GM12878 (cell line): ENCODE measurements around the gene ITLN1. TPM values are rescaled to one million over a fixed set of nuclear protein-coding genes. Genes with fewer than 3 reads are reported as not detected.

Source experiments
- ATAC-seq: fragments of 200-7000 bp; cut with Tn5 transposase; 3 replicates; pipeline ENCODE4 v1.9.1; 2020; ENCODE audit warnings: mild to moderate bottlenecking, moderate library complexity
- BruUV-seq: library from RNA; stranded (reverse); fragments of 400-500 nt; replicated peaks from 2 replicates; lab custom pipeline; 2021; lab: Mats Ljungman, UMichigan
- CTCF ChIA-PET: fragments of 300-600 bp; sonication (Branson Sonifier 250); formaldehyde crosslinking; extraction: SDS; loops from one replicate; lab custom pipeline; 2021; ENCODE audit warnings: inconsistent platforms; lab: Yijun Ruan, JAX
- POLR2A ChIA-PET: fragments of 350-600 bp; formaldehyde crosslinking; extraction: SDS; loops from one replicate; lab custom pipeline; 2021; ENCODE audit warnings: inconsistent platforms; lab: Charles Lee
- RAD21 ChIA-PET: fragments of 300-600 bp; sonication (Branson Sonifier 250); formaldehyde crosslinking; loops from one replicate; lab custom pipeline; 2023; ENCODE audit warnings: antibody characterized with exemption; ENCODE audit not compliant: unreplicated experiment; lab: Charles Lee
- SMC1A ChIA-PET: fragments of 300-600 bp; sonication (Branson Sonifier 250); formaldehyde crosslinking; loops from one replicate; lab custom pipeline; 2023; ENCODE audit not compliant: unreplicated experiment, uncharacterized antibody; lab: Charles Lee
- DNase-seq: peaks from one replicate; pipeline ENCODE4 v3.0.0-alpha.2; 2011; ENCODE audit warnings: low read depth, low spot score
- FAIRE-seq: peaks from 3 replicates; lab custom pipeline; 2011; peaks lifted over from hg19 to GRCh38; lab: Jason Lieb, UNC
- H2AFZ ChIP-seq: 2 replicates; pipeline ENCODE4 v1.6.0; 2011; ENCODE audit warnings: low read depth, low read length, control low read depth; ENCODE audit not compliant: control insufficient read depth
- H3K27ac ChIP-seq: 2 replicates; pipeline ENCODE4 v1.5.1; 2011; ENCODE audit warnings: control low read depth; ENCODE audit not compliant: control insufficient read depth, insufficient read depth
- H3K27me3 ChIP-seq, 2 experiments: replicated peaks in 1 of 2; 2 replicates each; pipeline versions ENCODE4 v1.6.0 to v1.6.1; 2011; ENCODE audit warnings: low read length in 1 of 2; ENCODE audit not compliant: control insufficient read depth in 2 of 2, insufficient read depth in 2 of 2
- H3K36me3 ChIP-seq, 2 experiments: 2 replicates each; pipeline ENCODE4 v1.5.1; 2011; ENCODE audit warnings: low read length in 1 of 2; ENCODE audit not compliant: control insufficient read depth in 2 of 2, insufficient read depth in 2 of 2
- H3K4me1 ChIP-seq: 2 replicates; pipeline ENCODE4 v1.6.1; 2011; ENCODE audit warnings: mild to moderate bottlenecking, low read length, moderate library complexity, mixed read lengths; ENCODE audit not compliant: control insufficient read depth, insufficient read depth
- H3K4me2 ChIP-seq: 2 replicates; pipeline ENCODE4 v1.6.0; 2011; ENCODE audit warnings: control low read depth; ENCODE audit not compliant: control insufficient read depth, insufficient read depth
- H3K4me3 ChIP-seq: fragments of 200-600 bp; sonication (generic); 2 replicates; pipeline ENCODE4 v1.5.1; 2016
- H3K79me2 ChIP-seq: 2 replicates; pipeline ENCODE4 v1.6.0; 2011; ENCODE audit warnings: low read length; ENCODE audit not compliant: control insufficient read depth, insufficient read depth
- H3K9ac ChIP-seq: 2 replicates; pipeline ENCODE4 v1.8.0; 2011; ENCODE audit warnings: low read length, control low read depth, mixed read lengths; ENCODE audit not compliant: control insufficient read depth, insufficient read depth
- H3K9me3 ChIP-seq: replicated peaks from 3 replicates; pipeline ENCODE4 v1.5.1; 2011; ENCODE audit warnings: mild to moderate bottlenecking, low read length; ENCODE audit not compliant: control insufficient read depth, insufficient read depth
- H4K20me1 ChIP-seq: 2 replicates; pipeline ENCODE4 v1.6.0; 2011; ENCODE audit not compliant: control insufficient read depth, insufficient read depth
- CBX5 ChIP-seq: sonication (generic); IDR thresholded peaks from 2 replicates; pipeline ENCODE4 v1.6.1; 2016; ENCODE audit warnings: low read depth, moderate library complexity, mild to moderate bottlenecking, inconsistent platforms
- CEBPB ChIP-seq, 2 experiments: fragments of 150-350 bp in 1 of 2; IDR thresholded peaks; 2 replicates each; pipeline ENCODE4 v1.6.1; 2012 to 2014; ENCODE audit warnings: low read depth in 2 of 2, low read length in 2 of 2, borderline replicate concordance in 1 of 2, inconsistent platforms in 1 of 2
- CREB1 ChIP-seq: IDR thresholded peaks from 2 replicates; pipeline ENCODE4 v1.6.1; 2012; ENCODE audit warnings: low read depth, mild to moderate bottlenecking, inconsistent platforms
- ETV6 ChIP-seq, 2 experiments: fragments of 450-650 bp in 1 of 2; IDR thresholded peaks in 1 of 2; conservative IDR thresholded peaks in 1 of 2; 2 replicates each; pipeline ENCODE4 v1.6.1; 2014; ENCODE audit warnings: antibody characterized with exemption in 1 of 2, borderline replicate concordance in 1 of 2, low read depth in 1 of 2, mild to moderate bottlenecking in 1 of 2, moderate library complexity in 1 of 2
- IRF4 ChIP-seq: IDR thresholded peaks from 2 replicates; pipeline ENCODE4 v1.6.1; 2011; ENCODE audit warnings: low read depth, low read length
- NFXL1 ChIP-seq: fragments of 450-650 bp; IDR thresholded peaks from 2 replicates; pipeline ENCODE4 v1.6.1; 2017; ENCODE audit warnings: antibody characterized with exemption, mild to moderate bottlenecking, borderline replicate concordance
- NR2C1 ChIP-seq: fragments of 450-650 bp; IDR thresholded peaks from 2 replicates; pipeline ENCODE4 v1.6.1; 2017; ENCODE audit warnings: antibody characterized with exemption, mild to moderate bottlenecking, moderate library complexity
- SRF ChIP-seq, 2 experiments: IDR thresholded peaks; 2 replicates each; pipeline ENCODE4 v1.6.1; 2011; ENCODE audit warnings: low read depth in 2 of 2, low read length in 2 of 2, mild to moderate bottlenecking in 1 of 2, moderate library complexity in 1 of 2
- TAF1 ChIP-seq: IDR thresholded peaks from 2 replicates; pipeline ENCODE4 v1.6.1; 2011; ENCODE audit warnings: mild to moderate bottlenecking, low read depth, low read length, borderline replicate concordance
- ZSCAN29 ChIP-seq: fragments of 450-650 bp; IDR thresholded peaks from 2 replicates; pipeline ENCODE4 v1.6.1; 2017; ENCODE audit warnings: mild to moderate bottlenecking, moderate library complexity
- ZZZ3 ChIP-seq: IDR thresholded peaks from 2 replicates; pipeline ENCODE4 v1.6.1; 2011; ENCODE audit warnings: low read depth; ENCODE audit not compliant: control insufficient read depth, insufficient read length
- WGBS: methylation state at CpG from one replicate; pipeline ENCODE4 v1.1.6; 2016; ENCODE audit warnings: low lambda C conversion rate; ENCODE audit not compliant: insufficient replicate concordance, insufficient coverage; ENCODE audit errors: missing lambda C conversion rate; 5-methylcytosine and 5-hydroxymethylcytosine counted together
- in situ Hi-C: fragments of 300-500 bp; cut with MboI; formaldehyde crosslinking; loops from 9 replicates; pipeline ENCODE4 v1.14.3; 2018; ENCODE audit warnings: mixed read lengths
- intact Hi-C: fragments of 100-400 bp; cut with micrococcal nuclease; formaldehyde crosslinking; loops from one replicate; pipeline ENCODE4 v1.14.2; 2022; ENCODE audit not compliant: unreplicated experiment
- polyA plus RNA-seq, 11 experiments: library from polyadenylated mRNA; depleted of rRNA in 4 of 11; unstranded in 6 of 11; stranded (reverse) in 5 of 11; fragments of >200 nt; fragmentation: Nextera tagmentation in 4 of 11; fragmentation: Illumina TruSeq in 1 of 11; extraction: Ambion mirVana in 4 of 11; extraction: Trizol in 1 of 11; gene quantifications; 1 replicate in 1 of 11; 2 replicates in 10 of 11; pipeline versions ENCODE4 v1.2.1 to v1.2.3, GENCODE V29; 2011 to 2016; ENCODE audit warnings: inconsistent platforms in 2 of 11, missing spikeins in 2 of 11, low read depth in 1 of 11
- total RNA-seq, 4 experiments: library from RNA; depleted of rRNA in 3 of 4; stranded (reverse); fragments of >200 nt in 3 of 4; fragmentation: Illumina TruSeq in 1 of 4; extraction: Trizol in 1 of 4; gene quantifications; 2 replicates each; pipeline versions ENCODE4 v1.2.1 to v1.2.3, GENCODE V29; 2013 to 2021
- TF ChIP-seq, protein P1 (sequence below): fragments of 450-650 bp; IDR thresholded peaks from 2 replicates; pipeline ENCODE4 v1.6.1; 2017; ENCODE audit warnings: mild to moderate bottlenecking, moderate library complexity
- TF ChIP-seq, protein P2 (sequence below): fragments of 150-350 bp; IDR thresholded peaks from 2 replicates; pipeline ENCODE4 v1.6.1; 2016; ENCODE audit warnings: low read depth, low read length
- TF ChIP-seq, protein P3 (sequence below): fragments of 450-650 bp; IDR thresholded peaks from 2 replicates; pipeline ENCODE4 v1.6.1; 2017; ENCODE audit warnings: mild to moderate bottlenecking

ITLN1 gene
- total and polyA plus RNA-seq, 10 of the 15 experiments (the other 5 are each of a cell fraction or from before 2014, with no cell fraction given) = not detected

DNA sequence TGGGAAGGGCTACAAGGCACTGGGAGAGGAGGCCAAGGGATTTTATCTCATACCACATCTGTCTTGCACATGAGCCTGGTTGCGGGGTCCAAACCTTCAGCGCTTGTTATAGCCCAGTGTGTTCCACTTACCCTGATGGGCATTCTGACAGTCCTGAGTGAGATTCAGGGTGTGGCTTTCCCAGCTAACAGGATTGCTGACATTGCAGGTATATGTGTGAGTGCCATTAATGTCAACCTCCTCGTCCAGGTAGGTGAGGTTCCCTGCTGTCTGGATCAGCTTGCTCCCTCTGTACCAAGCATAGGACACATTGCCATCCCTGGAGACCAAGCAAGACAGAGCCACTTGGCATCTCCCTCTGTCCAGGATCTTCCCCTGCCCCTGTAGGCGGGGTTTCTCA lies 43.9 kb downstream of the ITLN1 start:
- Histone ChIP-seq H3K79me2 (no peaks in the 10 kb centered on the region), H3K4me3 (no peak overlapping the region), H3K4me1 (peaks cover 28% of the 10 kb centered on the region), H3K9ac (no peak overlapping the region), H3K4me2 (no peak overlapping the region), H3K27ac (no peak overlapping the region), H3K9me3 (no peaks in the 10 kb centered on the region; the same call in 2 of the 3 replicates), H3K27me3 (no peaks in the 10 kb centered on the region), H4K20me1 (no peaks in the 10 kb centered on the region), H3K36me3 (no peaks in the 10 kb centered on the region), H2AFZ (no peak overlapping the region)
- TF ChIP-seq, protein P1, sequence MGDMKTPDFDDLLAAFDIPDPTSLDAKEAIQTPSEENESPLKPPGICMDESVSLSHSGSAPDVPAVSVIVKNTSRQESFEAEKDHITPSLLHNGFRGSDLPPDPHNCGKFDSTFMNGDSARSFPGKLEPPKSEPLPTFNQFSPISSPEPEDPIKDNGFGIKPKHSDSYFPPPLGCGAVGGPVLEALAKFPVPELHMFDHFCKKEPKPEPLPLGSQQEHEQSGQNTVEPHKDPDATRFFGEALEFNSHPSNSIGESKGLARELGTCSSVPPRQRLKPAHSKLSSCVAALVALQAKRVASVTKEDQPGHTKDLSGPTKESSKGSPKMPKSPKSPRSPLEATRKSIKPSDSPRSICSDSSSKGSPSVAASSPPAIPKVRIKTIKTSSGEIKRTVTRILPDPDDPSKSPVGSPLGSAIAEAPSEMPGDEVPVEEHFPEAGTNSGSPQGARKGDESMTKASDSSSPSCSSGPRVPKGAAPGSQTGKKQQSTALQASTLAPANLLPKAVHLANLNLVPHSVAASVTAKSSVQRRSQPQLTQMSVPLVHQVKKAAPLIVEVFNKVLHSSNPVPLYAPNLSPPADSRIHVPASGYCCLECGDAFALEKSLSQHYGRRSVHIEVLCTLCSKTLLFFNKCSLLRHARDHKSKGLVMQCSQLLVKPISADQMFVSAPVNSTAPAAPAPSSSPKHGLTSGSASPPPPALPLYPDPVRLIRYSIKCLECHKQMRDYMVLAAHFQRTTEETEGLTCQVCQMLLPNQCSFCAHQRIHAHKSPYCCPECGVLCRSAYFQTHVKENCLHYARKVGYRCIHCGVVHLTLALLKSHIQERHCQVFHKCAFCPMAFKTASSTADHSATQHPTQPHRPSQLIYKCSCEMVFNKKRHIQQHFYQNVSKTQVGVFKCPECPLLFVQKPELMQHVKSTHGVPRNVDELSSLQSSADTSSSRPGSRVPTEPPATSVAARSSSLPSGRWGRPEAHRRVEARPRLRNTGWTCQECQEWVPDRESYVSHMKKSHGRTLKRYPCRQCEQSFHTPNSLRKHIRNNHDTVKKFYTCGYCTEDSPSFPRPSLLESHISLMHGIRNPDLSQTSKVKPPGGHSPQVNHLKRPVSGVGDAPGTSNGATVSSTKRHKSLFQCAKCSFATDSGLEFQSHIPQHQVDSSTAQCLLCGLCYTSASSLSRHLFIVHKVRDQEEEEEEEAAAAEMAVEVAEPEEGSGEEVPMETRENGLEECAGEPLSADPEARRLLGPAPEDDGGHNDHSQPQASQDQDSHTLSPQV = no peak
- TF ChIP-seq SRF (IDR thresholded peaks at IDR 0.05; ENCODE audit: low read depth in 2 of 2, low read length in 2 of 2) = no peak
- TF ChIP-seq NFXL1 = no peak
- no peak for TF ChIP-seq ZSCAN29
- TF ChIP-seq, protein P2, sequence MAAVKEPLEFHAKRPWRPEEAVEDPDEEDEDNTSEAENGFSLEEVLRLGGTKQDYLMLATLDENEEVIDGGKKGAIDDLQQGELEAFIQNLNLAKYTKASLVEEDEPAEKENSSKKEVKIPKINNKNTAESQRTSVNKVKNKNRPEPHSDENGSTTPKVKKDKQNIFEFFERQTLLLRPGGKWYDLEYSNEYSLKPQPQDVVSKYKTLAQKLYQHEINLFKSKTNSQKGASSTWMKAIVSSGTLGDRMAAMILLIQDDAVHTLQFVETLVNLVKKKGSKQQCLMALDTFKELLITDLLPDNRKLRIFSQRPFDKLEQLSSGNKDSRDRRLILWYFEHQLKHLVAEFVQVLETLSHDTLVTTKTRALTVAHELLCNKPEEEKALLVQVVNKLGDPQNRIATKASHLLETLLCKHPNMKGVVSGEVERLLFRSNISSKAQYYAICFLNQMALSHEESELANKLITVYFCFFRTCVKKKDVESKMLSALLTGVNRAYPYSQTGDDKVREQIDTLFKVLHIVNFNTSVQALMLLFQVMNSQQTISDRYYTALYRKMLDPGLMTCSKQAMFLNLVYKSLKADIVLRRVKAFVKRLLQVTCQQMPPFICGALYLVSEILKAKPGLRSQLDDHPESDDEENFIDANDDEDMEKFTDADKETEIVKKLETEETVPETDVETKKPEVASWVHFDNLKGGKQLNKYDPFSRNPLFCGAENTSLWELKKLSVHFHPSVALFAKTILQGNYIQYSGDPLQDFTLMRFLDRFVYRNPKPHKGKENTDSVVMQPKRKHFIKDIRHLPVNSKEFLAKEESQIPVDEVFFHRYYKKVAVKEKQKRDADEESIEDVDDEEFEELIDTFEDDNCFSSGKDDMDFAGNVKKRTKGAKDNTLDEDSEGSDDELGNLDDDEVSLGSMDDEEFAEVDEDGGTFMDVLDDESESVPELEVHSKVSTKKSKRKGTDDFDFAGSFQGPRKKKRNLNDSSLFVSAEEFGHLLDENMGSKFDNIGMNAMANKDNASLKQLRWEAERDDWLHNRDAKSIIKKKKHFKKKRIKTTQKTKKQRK = no peak
- no peak for TF ChIP-seq CEBPB (IDR thresholded peaks at IDR 0.05; ENCODE audit: borderline replicate concordance in 1 of 2, low read depth in 2 of 2, low read length in 2 of 2)
- TF ChIP-seq TAF1 = no peak
- TF ChIP-seq, protein P3, sequence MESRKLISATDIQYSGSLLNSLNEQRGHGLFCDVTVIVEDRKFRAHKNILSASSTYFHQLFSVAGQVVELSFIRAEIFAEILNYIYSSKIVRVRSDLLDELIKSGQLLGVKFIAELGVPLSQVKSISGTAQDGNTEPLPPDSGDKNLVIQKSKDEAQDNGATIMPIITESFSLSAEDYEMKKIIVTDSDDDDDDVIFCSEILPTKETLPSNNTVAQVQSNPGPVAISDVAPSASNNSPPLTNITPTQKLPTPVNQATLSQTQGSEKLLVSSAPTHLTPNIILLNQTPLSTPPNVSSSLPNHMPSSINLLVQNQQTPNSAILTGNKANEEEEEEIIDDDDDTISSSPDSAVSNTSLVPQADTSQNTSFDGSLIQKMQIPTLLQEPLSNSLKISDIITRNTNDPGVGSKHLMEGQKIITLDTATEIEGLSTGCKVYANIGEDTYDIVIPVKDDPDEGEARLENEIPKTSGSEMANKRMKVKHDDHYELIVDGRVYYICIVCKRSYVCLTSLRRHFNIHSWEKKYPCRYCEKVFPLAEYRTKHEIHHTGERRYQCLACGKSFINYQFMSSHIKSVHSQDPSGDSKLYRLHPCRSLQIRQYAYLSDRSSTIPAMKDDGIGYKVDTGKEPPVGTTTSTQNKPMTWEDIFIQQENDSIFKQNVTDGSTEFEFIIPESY = no peak
- no peak for TF ChIP-seq NR2C1
- TF ChIP-seq CREB1 = no peak
- TF ChIP-seq ZZZ3 = no peak
- no peak for TF ChIP-seq IRF4
- TF ChIP-seq ETV6 (conservative IDR thresholded peaks at IDR 0.05 in 1 of 2, IDR thresholded peaks at IDR 0.05 in 1 of 2; ENCODE audit: borderline replicate concordance in 1 of 2, low read depth in 1 of 2) = no peak
- no peak for TF ChIP-seq CBX5
- in situ Hi-C loops (no loop called here), intact Hi-C loops (no loop called here)
- FAIRE-seq = no peak
- ChIA-PET SMC1A (interaction anchor here (1.1 to 13.0 kb wide), 6 partner anchors 15 to 110 kb away, joined by 3 to 229 read pairs (median 16); partner anchors contain the start of gene CD244), POLR2A (interaction anchor here (0.5 to 1.0 kb wide), 2 partner anchors 43 to 120 kb away, joined by 3 to 4 read pairs; no protein-coding TSS in a partner anchor), CTCF (interaction anchor here (1.3 to 8.2 kb wide), 4 partner anchors 14 to 112 kb away, joined by 3 to 163 read pairs (median 28); partner anchors contain the start of genes CD244 and ITLN2), RAD21 (interaction anchor here (1.0 to 4.3 kb wide), 8 partner anchors 15 to 149 kb away, joined by 3 to 27 read pairs (median 4); partner anchors contain the start of gene CD244)
- no TSS peak for BruUV-seq
- DNase-seq = no peak
- ATAC-seq = no peak
- 59% methylated on average over 4 of the region's 4 CpGs for WGBS
